Measurements from ENCODE around the gene TAF1B.
"Not testable (repeated sequence)": the region's sequence is repeated elsewhere in the genome, so short reads cannot be mapped to it uniquely, and the experiment has no call there.

The TAF1B gene

GRCh38 chr2:9905413-9905812, 62.1 kb downstream of the TAF1B start:
- no peak overlapping the region for H3K4me3 ChIP-seq (ENCODE audit: low read length)
- no peak for TF ChIP-seq ZNF274 (IDR thresholded peaks at IDR 0.05; ENCODE audit: low read depth, low read length)

- no peak overlapping the region for H3K4me3 ChIP-seq (ENCODE audit: low read length)
- TF ChIP-seq ZNF274 (IDR thresholded peaks at IDR 0.05; ENCODE audit: low read depth, low read length): no peak
These were observed 64.1 kb downstream of the TAF1B start for GRCh38 chr2:9907402-9907801.

- H3K4me3 ChIP-seq (ENCODE audit: low read length): no peak overlapping the region
- TF ChIP-seq ZNF274 (IDR thresholded peaks at IDR 0.05; ENCODE audit: low read depth, low read length): no peak
These were observed 65.4 kb downstream of the TAF1B start for GRCh38 chr2:9908639-9909038.

GRCh38 chr2:9909106-9909505, 65.8 kb downstream of the TAF1B start:
- no peak for TF ChIP-seq ZNF274 (IDR thresholded peaks at IDR 0.05; ENCODE audit: low read depth, low read length)
- no peak overlapping the region for H3K4me3 ChIP-seq (ENCODE audit: low read length)

- no peak for TF ChIP-seq ZNF274 (IDR thresholded peaks at IDR 0.05; ENCODE audit: low read depth, low read length)
These were observed 67.4 kb downstream of the TAF1B start for GRCh38 chr2:9910699-9911098.

GRCh38 chr2:9912468-9912867, 69.2 kb downstream of the TAF1B start:
- no peak overlapping the region for H3K4me3 ChIP-seq (ENCODE audit: low read length)
- no peak for TF ChIP-seq ZNF274 (IDR thresholded peaks at IDR 0.05; ENCODE audit: low read depth, low read length)

More at GRCh38 chr2:9910699-9911098, 67.4 kb downstream of the TAF1B start:
- H3K4me3 ChIP-seq (ENCODE audit: low read length): no peak overlapping the region

- TF ChIP-seq ZNF274 (IDR thresholded peaks at IDR 0.05; ENCODE audit: low read depth, low read length): no peak
- H3K4me3 ChIP-seq (ENCODE audit: low read length): no peak overlapping the region
These were observed 71.3 kb downstream of the TAF1B start for GRCh38 chr2:9914384-9915065.

- TF ChIP-seq ZNF274 (IDR thresholded peaks at IDR 0.05; ENCODE audit: low read depth, low read length): no peak
- H3K4me3 ChIP-seq (ENCODE audit: low read length): no peak overlapping the region
These were observed 75.0 kb downstream of the TAF1B start for GRCh38 chr2:9918275-9918674.

GRCh38 chr2:9919512-9919911, 76.2 kb downstream of the TAF1B start:
- no peak for TF ChIP-seq ZNF274 (IDR thresholded peaks at IDR 0.05; ENCODE audit: low read depth, low read length)
- no peak overlapping the region for H3K4me3 ChIP-seq (ENCODE audit: low read length)

- H3K4me3 ChIP-seq (ENCODE audit: low read length): not testable (repeated sequence)
These were observed 83.7 kb downstream of the TAF1B start for GRCh38 chr2:9927020-9927419.

- no peak for TF ChIP-seq ZNF274 (IDR thresholded peaks at IDR 0.05; ENCODE audit: low read depth, low read length)
- no peak overlapping the region for H3K4me3 ChIP-seq (ENCODE audit: low read length)
These were observed 94.0 kb downstream of the TAF1B start for GRCh38 chr2:9937258-9937657.

- no peak overlapping the region for H3K4me3 ChIP-seq (ENCODE audit: low read length)
- no peak for TF ChIP-seq ZNF274 (IDR thresholded peaks at IDR 0.05; ENCODE audit: low read depth, low read length)
These were observed 94.7 kb downstream of the TAF1B start for GRCh38 chr2:9937968-9938367.

- no peak overlapping the region for H3K4me3 ChIP-seq (ENCODE audit: low read length)
- TF ChIP-seq ZNF274 (IDR thresholded peaks at IDR 0.05; ENCODE audit: low read depth, low read length): no peak
These were observed 96.6 kb downstream of the TAF1B start for GRCh38 chr2:9939587-9940485.

GRCh38 chr2:9941196-9941995, 98.1 kb downstream of the TAF1B start:
- no peak overlapping the region for H3K4me3 ChIP-seq (ENCODE audit: low read length)
- TF ChIP-seq ZNF274 (IDR thresholded peaks at IDR 0.05; ENCODE audit: low read depth, low read length): no peak
